Skeletal muscle cell (primary cell): ENCODE measurements around the gene OR51F1.
"Not testable (repeated sequence)": the region's sequence is repeated elsewhere in the genome, so short reads cannot be mapped to it uniquely, and the experiment has no call there.

Experiments
- DNase-seq: peaks from one replicate; pipeline ENCODE4 v3.0.0-alpha.2; 2010; ENCODE audit warnings: low read depth
- H3K4me3 ChIP-seq: 2 replicates; pipeline ENCODE4 v1.5.1; 2011; ENCODE audit warnings: low read depth, mild to moderate bottlenecking, control low read depth, low read length, moderate library complexity

The OR51F1 gene

GRCh38 chr11:4769838-4770237 is at the start of gene OR51F1:
Gene OR51F1 (minus strand): TSS chr11:4769938. CDS start chr11:4769938, 0 bp downstream.
- DNase-seq, result no peak
- H3K4me3 ChIP-seq, result no peak within 1 kb of the TSS

- no peak for DNase-seq
- no peak overlapping the region for H3K4me3 ChIP-seq
These were observed 39.5 kb upstream of the OR51F1 start for GRCh38 chr11:4809246-4809645.

GRCh38 chr11:4808476-4808875 is 38.7 kb upstream of the OR51F1 start:
- DNase-seq, result no peak
- H3K4me3 ChIP-seq, result no peak overlapping the region

GRCh38 chr11:4804280-4804679 is 34.5 kb upstream of the OR51F1 start, which contains the start of gene OR52R1:
Gene OR52R1 (minus strand): TSS chr11:4804380. CDS start chr11:4804380, 0 bp downstream.
- H3K4me3 ChIP-seq, result no peak within 1 kb of the TSS
- DNase-seq, result no peak

GRCh38 chr11:4801316-4801715 is 31.6 kb upstream of the OR51F1 start:
- H3K4me3 ChIP-seq, DNase-seq: not testable (repeated sequence)

GRCh38 chr11:4798427-4799183 is 28.9 kb upstream of the OR51F1 start:
- DNase-seq, result no peak
- no peak overlapping the region for H3K4me3 ChIP-seq

- DNase-seq, result no peak
- no peak overlapping the region for H3K4me3 ChIP-seq
These were observed 27.5 kb upstream of the OR51F1 start for GRCh38 chr11:4797206-4797605.

- no peak for DNase-seq
- no peak overlapping the region for H3K4me3 ChIP-seq
These were observed 12.7 kb upstream of the OR51F1 start for GRCh38 chr11:4782454-4782853.

GRCh38 chr11:4768094-4768493 is 1.6 kb downstream of the OR51F1 start:
- no peak for DNase-seq
- no peak overlapping the region for H3K4me3 ChIP-seq

- no peak overlapping the region for H3K4me3 ChIP-seq
- no peak for DNase-seq
These were observed 3.2 kb downstream of the OR51F1 start for GRCh38 chr11:4766420-4767043.

GRCh38 chr11:4763096-4763495 is 6.6 kb downstream of the OR51F1 start:
- no peak for DNase-seq
- no peak overlapping the region for H3K4me3 ChIP-seq

- no peak for DNase-seq
- H3K4me3 ChIP-seq, result no peak overlapping the region
These were observed 18.5 kb downstream of the OR51F1 start for GRCh38 chr11:4751201-4751600.

- H3K4me3 ChIP-seq, result no peak overlapping the region
- no peak for DNase-seq
These were observed 21.3 kb downstream of the OR51F1 start for GRCh38 chr11:4748438-4748837.

- no peak for DNase-seq
- no peak overlapping the region for H3K4me3 ChIP-seq
These were observed 29.0 kb downstream of the OR51F1 start for GRCh38 chr11:4740735-4741134.

GRCh38 chr11:4727171-4727570 is 42.6 kb downstream of the OR51F1 start:
- no peak for DNase-seq
- H3K4me3 ChIP-seq, result no peak overlapping the region

GRCh38 chr11:4722616-4723534 is 46.9 kb downstream of the OR51F1 start:
- DNase-seq, H3K4me3 ChIP-seq: not testable (repeated sequence)
